ENCODE data around the gene PTH2. TPM values are rescaled to one million over a fixed set of nuclear protein-coding genes. Genes with fewer than 3 reads are reported as not detected.

Gene PTH2
- polyA plus RNA-seq, 1 donor from 2014 or later, result not detected

DNA sequence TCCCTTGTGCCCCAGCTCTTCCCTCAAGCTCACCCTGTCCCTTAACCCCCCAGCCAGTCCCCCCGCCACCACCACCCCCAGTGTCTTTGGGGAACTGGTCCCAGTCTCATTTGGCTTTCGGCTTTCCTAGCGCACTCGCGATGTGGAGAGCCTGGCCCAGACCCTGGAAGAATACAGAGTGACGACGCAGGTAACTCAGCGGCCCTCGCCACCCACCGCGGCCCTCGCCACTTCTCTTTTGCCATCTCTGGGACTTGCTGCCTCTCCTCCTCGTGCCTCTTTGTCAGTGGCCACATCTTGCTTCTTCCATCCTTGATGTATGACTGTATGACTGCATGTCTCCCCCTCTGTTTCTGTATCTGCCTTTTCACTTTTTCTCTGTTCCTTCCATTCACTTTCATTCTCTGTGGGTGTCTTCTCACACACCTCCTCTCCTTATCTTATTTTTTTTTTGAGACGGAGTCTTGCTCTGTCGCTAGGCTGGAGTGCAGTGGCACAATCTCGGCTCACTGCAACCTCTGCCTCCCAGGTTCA, 15.7 kb downstream of the PTH2 start:
- H4K20me1 ChIP-seq (ENCODE audit: insufficient read depth), result no peaks in the 10 kb centered on the region
- no peak overlapping the region for H3K4me3 ChIP-seq (ENCODE audit: low read length)
- H3K9ac ChIP-seq (ENCODE audit: low read length), result no peak overlapping the region
- no peaks in the 10 kb centered on the region for H3K27me3 ChIP-seq (ENCODE audit: insufficient read depth, low read depth, low read length)
- TF ChIP-seq SMC3 (conservative IDR thresholded peaks at IDR 0.05; ENCODE audit: poor library complexity) (no peak), MXI1 (conservative IDR thresholded peaks at IDR 0.05; ENCODE audit: poor library complexity, severe bottlenecking) (no peak), REST (IDR thresholded peaks at IDR 0.05; ENCODE audit: borderline replicate concordance) (no peak), EZH2 (IDR thresholded peaks at IDR 0.05; ENCODE audit: borderline replicate concordance, insufficient read depth, low read length, poor library complexity, severe bottlenecking) (no peak), TAF1 (IDR thresholded peaks at IDR 0.05; ENCODE audit: low read depth) (no peak), POLR2AphosphoS5 (IDR thresholded peaks at IDR 0.05) (no peak), RAD21 (conservative IDR thresholded peaks at IDR 0.05) (no peak), EP300 (conservative IDR thresholded peaks at IDR 0.05; ENCODE audit: poor library complexity, severe bottlenecking) (no peak)
- TF ChIP-seq, protein P1, sequence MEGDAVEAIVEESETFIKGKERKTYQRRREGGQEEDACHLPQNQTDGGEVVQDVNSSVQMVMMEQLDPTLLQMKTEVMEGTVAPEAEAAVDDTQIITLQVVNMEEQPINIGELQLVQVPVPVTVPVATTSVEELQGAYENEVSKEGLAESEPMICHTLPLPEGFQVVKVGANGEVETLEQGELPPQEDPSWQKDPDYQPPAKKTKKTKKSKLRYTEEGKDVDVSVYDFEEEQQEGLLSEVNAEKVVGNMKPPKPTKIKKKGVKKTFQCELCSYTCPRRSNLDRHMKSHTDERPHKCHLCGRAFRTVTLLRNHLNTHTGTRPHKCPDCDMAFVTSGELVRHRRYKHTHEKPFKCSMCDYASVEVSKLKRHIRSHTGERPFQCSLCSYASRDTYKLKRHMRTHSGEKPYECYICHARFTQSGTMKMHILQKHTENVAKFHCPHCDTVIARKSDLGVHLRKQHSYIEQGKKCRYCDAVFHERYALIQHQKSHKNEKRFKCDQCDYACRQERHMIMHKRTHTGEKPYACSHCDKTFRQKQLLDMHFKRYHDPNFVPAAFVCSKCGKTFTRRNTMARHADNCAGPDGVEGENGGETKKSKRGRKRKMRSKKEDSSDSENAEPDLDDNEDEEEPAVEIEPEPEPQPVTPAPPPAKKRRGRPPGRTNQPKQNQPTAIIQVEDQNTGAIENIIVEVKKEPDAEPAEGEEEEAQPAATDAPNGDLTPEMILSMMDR (IDR thresholded peaks at IDR 0.05; ENCODE audit: poor library complexity, severe bottlenecking), result no peak
- no peaks in the 10 kb centered on the region for H3K36me3 ChIP-seq (ENCODE audit: insufficient read depth, low read length)
- no peak overlapping the region for H3K27ac ChIP-seq (ENCODE audit: low read length)
- H2AFZ ChIP-seq (ENCODE audit: low read depth, low read length), result no peak overlapping the region
- H3K4me2 ChIP-seq (ENCODE audit: low read length), result no peak overlapping the region
- H3K9me3 ChIP-seq (ENCODE audit: low read length), result no peaks in the 10 kb centered on the region
- no peaks in the 10 kb centered on the region for H3K9me2 ChIP-seq (ENCODE audit: insufficient read depth, low read length)
- H3K79me2 ChIP-seq (replicated peaks; ENCODE audit: insufficient read depth, low read length), result no peaks in the 10 kb centered on the region
- no peaks in the 10 kb centered on the region for H3F3A ChIP-seq (ENCODE audit: insufficient read depth, low read length, poor library complexity, severe bottlenecking)

DNA sequence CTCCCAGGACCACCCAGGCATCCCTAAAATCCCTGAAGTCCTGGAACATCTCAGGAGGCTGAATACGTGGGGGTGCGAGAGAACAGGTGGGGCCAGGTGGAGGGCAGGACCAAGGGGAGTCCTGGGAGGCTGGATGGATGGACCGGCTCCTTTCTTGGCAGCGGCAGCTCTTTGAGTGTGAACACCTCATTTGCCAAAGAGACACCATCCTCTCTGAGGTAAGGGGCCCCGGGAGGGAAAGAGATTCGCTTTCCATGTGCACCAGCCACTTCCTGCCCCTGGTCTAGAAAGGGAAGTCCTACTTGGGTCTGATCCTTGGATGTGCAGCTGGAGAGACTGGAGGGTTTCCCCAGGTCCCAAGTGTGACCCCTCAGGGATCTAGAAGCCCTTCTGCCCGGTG, 16.2 kb downstream of the PTH2 start:
- Histone ChIP-seq H2AFZ (ENCODE audit: low read depth, low read length) (no peak overlapping the region), H3K36me3 (ENCODE audit: insufficient read depth, low read length) (no peaks in the 10 kb centered on the region)
- TF ChIP-seq SMC3 (conservative IDR thresholded peaks at IDR 0.05; ENCODE audit: poor library complexity), result no peak
- TF ChIP-seq POLR2AphosphoS5 (IDR thresholded peaks at IDR 0.05), result no peak
- TF ChIP-seq, protein P1 (IDR thresholded peaks at IDR 0.05; ENCODE audit: poor library complexity, severe bottlenecking), result no peak
- TF ChIP-seq EZH2 (IDR thresholded peaks at IDR 0.05; ENCODE audit: borderline replicate concordance, insufficient read depth, low read length, poor library complexity, severe bottlenecking), result no peak
- no peak for TF ChIP-seq REST (IDR thresholded peaks at IDR 0.05; ENCODE audit: borderline replicate concordance)
- no peak for TF ChIP-seq EP300 (conservative IDR thresholded peaks at IDR 0.05; ENCODE audit: poor library complexity, severe bottlenecking)
- no peak for TF ChIP-seq RAD21 (conservative IDR thresholded peaks at IDR 0.05)
- TF ChIP-seq MXI1 (conservative IDR thresholded peaks at IDR 0.05; ENCODE audit: poor library complexity, severe bottlenecking), result no peak
- TF ChIP-seq TAF1 (IDR thresholded peaks at IDR 0.05; ENCODE audit: low read depth), result no peak

More for the DNA sequence above, 16.2 kb downstream of the PTH2 start:
- Histone ChIP-seq H3K9me2 (ENCODE audit: insufficient read depth, low read length) (no peaks in the 10 kb centered on the region), H3K27me3 (ENCODE audit: insufficient read depth, low read depth, low read length) (no peaks in the 10 kb centered on the region), H3F3A (ENCODE audit: insufficient read depth, low read length, poor library complexity, severe bottlenecking) (no peaks in the 10 kb centered on the region), H3K27ac (ENCODE audit: low read length) (no peak overlapping the region), H3K9ac (ENCODE audit: low read length) (no peak overlapping the region), H3K9me3 (ENCODE audit: low read length) (no peaks in the 10 kb centered on the region), H4K20me1 (ENCODE audit: insufficient read depth) (no peaks in the 10 kb centered on the region), H3K4me2 (ENCODE audit: low read length) (no peak overlapping the region), H3K4me3 (ENCODE audit: low read length) (no peak overlapping the region), H3K79me2 (replicated peaks; ENCODE audit: insufficient read depth, low read length) (no peaks in the 10 kb centered on the region)

Measured in neural cell (in vitro differentiated cells).